Measurements from ENCODE around the gene SEMA4A.

Gene SEMA4A

DNA sequence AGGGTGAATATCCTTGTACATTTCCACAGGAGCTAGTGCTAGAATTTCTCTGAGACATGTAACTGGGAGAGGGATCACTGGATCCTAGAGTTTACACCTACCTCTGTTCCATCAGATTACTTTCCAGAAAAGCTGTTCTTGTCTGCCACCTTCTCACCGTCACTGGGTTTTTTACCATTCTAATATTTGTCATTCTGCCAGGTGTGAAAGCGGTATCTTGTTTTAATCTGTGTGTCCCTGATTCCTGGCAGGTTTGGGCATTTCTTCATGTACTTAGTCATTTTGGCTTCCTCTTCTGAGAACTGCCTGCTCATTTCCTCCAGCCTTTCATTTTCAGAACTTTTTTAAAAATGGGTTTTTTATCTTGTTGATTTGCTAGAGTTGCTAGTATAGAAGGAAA is 64.5 kb downstream of the SEMA4A start:
- H3K9me3 ChIP-seq (ENCODE audit: low read depth, low read length) = no peaks in the 10 kb centered on the region
- DNase-seq (ENCODE audit: low read depth, low spot score) = no peak
- no peak overlapping the region for H3K4me3 ChIP-seq
- H3K9ac ChIP-seq (ENCODE audit: insufficient read length) = no peak overlapping the region
- peaks cover 23% of the 10 kb centered on the region for H3K36me3 ChIP-seq (ENCODE audit: insufficient read depth, low read length)
- H3K27ac ChIP-seq = no peak overlapping the region
- no peak for TF ChIP-seq FOXP2 (optimal IDR thresholded peaks at IDR 0.05; ENCODE audit: control extremely low read depth, extremely low read length, insufficient read depth)
- no peak for TF ChIP-seq POLR2AphosphoS5 (IDR thresholded peaks at IDR 0.05; ENCODE audit: borderline replicate concordance, low read depth, low read length)
- TF ChIP-seq EZH2 (IDR thresholded peaks at IDR 0.05) = no peak

DNA sequence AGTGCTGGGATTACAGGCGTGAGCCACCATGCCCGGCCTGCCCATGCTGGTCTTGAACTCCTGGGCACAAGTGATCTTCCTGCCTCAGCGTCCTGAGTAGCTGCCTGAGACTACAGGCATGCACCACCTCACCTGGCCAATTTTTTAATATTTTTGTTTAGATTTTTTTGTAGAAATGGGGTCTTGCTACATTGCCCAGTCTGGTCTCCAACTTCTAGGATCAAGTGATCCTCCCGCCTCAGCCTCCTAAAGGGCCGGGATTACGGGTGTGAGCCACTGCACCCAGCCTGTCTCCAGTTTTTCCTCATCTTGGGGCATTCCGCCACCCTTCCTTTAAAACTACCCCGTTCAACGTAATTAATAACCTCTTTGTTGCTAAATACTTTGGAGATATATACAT is 66.8 kb downstream of the SEMA4A start:
- no peak overlapping the region for H3K9ac ChIP-seq (ENCODE audit: insufficient read length)
- no peaks in the 10 kb centered on the region for H3K9me3 ChIP-seq (ENCODE audit: low read depth, low read length)
- no peak overlapping the region for H3K27ac ChIP-seq
- no peak for TF ChIP-seq FOXP2 (optimal IDR thresholded peaks at IDR 0.05; ENCODE audit: control extremely low read depth, extremely low read length, insufficient read depth)
- H3K36me3 ChIP-seq (ENCODE audit: insufficient read depth, low read length) = peaks cover 20% of the 10 kb centered on the region; the same call in 1 of the 2 replicates
- DNase-seq (ENCODE audit: low read depth, low spot score) = no peak
- no peak overlapping the region for H3K4me3 ChIP-seq

DNA sequence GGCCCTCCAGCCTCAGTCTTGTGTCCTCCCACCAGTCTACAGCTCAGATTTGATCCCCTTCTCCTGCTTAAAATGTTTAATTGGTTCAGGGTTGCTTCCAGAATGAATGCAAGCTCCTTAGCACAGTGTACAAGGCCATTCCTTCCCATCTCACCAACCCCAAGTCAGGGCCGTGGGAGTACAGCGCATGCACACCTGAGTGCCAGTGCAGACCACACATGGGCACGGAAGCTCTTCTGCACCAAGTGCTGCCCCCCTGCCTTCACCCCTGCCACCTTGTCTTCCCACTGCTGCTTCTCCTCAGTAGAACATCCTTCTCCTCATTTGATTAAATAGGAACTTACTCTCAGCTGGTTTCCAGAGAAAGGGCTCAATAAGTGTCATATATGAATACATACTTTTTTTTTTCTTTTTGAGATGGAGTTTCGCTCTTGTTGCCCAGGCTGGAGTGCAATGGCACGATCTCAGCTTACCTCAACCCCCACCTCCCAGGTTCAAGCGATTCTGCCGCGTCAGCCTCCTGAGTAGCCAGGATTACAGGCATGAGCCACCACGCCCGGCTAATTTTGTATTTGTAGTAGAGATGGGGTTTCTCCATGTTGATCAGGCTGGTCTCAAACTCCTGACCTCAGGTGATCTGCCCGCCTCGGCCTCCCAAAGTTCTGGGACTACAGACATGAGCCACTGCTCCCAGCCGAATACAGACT is 68.8 kb downstream of the SEMA4A start:
- H3K36me3 ChIP-seq (ENCODE audit: insufficient read depth, low read length) = peaks cover 27% of the 10 kb centered on the region
- no peak overlapping the region for H3K27ac ChIP-seq
- H3K4me3 ChIP-seq = no peak overlapping the region
- no peak for DNase-seq (ENCODE audit: low read depth, low spot score)
- H3K9me3 ChIP-seq (ENCODE audit: low read depth, low read length) = no peaks in the 10 kb centered on the region
- TF ChIP-seq POLR2AphosphoS5 (IDR thresholded peaks at IDR 0.05; ENCODE audit: borderline replicate concordance, low read depth, low read length) = no peak
- no peak for TF ChIP-seq EZH2 (IDR thresholded peaks at IDR 0.05)
- no peak for TF ChIP-seq FOXP2 (optimal IDR thresholded peaks at IDR 0.05; ENCODE audit: control extremely low read depth, extremely low read length, insufficient read depth)
- H3K9ac ChIP-seq (ENCODE audit: insufficient read length) = no peak overlapping the region

DNA sequence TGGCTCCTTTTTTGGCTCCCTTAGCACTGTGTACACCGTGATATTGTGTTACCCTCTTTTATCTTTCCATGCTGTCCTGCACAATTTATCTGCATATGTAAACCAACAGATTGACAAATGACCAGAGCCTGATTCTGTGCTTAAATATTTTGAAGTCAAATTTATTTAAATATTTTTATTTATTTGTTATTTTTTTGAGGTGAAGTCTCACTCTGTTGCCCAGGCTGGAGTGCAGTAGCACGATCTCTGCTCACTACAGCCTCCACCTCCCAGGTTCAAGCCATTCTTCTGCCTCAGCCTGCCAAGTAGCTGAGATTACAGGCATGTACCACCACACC is 72.3 kb downstream of the SEMA4A start:
- H3K4me3 ChIP-seq = no peak overlapping the region
- H3K27ac ChIP-seq = no peak overlapping the region
- H3K9ac ChIP-seq (ENCODE audit: insufficient read length) = no peak overlapping the region
- no peak for TF ChIP-seq POLR2AphosphoS5 (IDR thresholded peaks at IDR 0.05; ENCODE audit: borderline replicate concordance, low read depth, low read length)
- TF ChIP-seq EZH2 (IDR thresholded peaks at IDR 0.05) = no peak
- TF ChIP-seq FOXP2 (optimal IDR thresholded peaks at IDR 0.05; ENCODE audit: control extremely low read depth, extremely low read length, insufficient read depth) = no peak
- DNase-seq (ENCODE audit: low read depth, low spot score) = no peak
- peaks cover 27% of the 10 kb centered on the region for H3K36me3 ChIP-seq (ENCODE audit: insufficient read depth, low read length)
- no peaks in the 10 kb centered on the region for H3K9me3 ChIP-seq (ENCODE audit: low read depth, low read length)

DNA sequence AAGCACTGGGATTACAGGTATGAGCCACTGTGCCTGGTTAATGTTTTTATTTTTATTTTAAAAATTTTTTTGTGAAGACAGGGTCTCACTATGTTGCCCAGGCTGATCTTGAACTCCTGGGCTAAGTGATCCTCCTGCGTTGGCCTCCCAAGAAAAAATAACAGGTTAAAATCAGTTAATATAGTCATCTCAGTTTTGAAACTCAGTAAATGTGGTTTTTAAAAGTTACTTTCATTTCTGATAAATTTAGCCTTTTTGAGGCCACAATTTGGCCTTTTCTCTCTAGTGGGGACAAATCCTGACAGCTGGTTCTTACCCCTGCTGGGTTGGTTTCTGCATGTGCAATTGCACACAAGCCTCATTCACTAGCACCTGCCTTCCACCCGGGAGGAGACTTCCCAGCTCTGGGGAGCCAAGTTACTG is 72.7 kb downstream of the SEMA4A start:
- TF ChIP-seq FOXP2 (optimal IDR thresholded peaks at IDR 0.05; ENCODE audit: control extremely low read depth, extremely low read length, insufficient read depth) = no peak
- TF ChIP-seq POLR2AphosphoS5 (IDR thresholded peaks at IDR 0.05; ENCODE audit: borderline replicate concordance, low read depth, low read length) = no peak
- no peak for TF ChIP-seq EZH2 (IDR thresholded peaks at IDR 0.05)
- no peak overlapping the region for H3K27ac ChIP-seq
- H3K36me3 ChIP-seq (ENCODE audit: insufficient read depth, low read length) = peaks cover 23% of the 10 kb centered on the region
- DNase-seq (ENCODE audit: low read depth, low spot score) = no peak
- no peak overlapping the region for H3K9ac ChIP-seq (ENCODE audit: insufficient read length)
- H3K9me3 ChIP-seq (ENCODE audit: low read depth, low read length) = no peaks in the 10 kb centered on the region
- H3K4me3 ChIP-seq = no peak overlapping the region

DNA sequence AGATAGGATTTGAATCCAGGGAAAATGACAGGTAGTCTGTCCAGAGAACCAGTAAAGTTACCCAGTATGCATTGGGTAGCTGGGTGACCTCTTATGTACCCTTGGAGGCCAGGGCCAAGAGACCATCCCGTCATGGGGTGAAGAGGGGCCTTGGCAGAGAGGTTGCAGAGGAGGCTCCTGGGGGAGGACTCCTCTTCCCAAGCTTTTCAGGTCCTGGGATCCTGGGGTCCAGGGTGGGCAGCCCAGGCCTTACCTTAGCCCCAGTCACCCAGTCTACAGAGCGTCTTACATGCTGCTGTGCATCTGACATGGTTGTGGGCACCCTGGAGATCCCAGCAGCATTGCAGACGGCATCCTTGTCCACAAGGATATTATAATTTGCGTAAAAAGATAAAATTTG is 73.4 kb downstream of the SEMA4A start:
- no peak for TF ChIP-seq POLR2AphosphoS5 (IDR thresholded peaks at IDR 0.05; ENCODE audit: borderline replicate concordance, low read depth, low read length)
- DNase-seq (ENCODE audit: low read depth, low spot score) = no peak
- Histone ChIP-seq H3K9me3 (ENCODE audit: low read depth, low read length) (no peaks in the 10 kb centered on the region), H3K27ac (no peak overlapping the region), H3K4me3 (no peak overlapping the region), H3K9ac (ENCODE audit: insufficient read length) (no peak overlapping the region), H3K36me3 (ENCODE audit: insufficient read depth, low read length) (peaks cover 17% of the 10 kb centered on the region)
